Spinal cord (tissue), 10 donors: ENCODE measurements around the gene OPN5. TPM values are rescaled to one million over a fixed set of nuclear protein-coding genes. Genes with fewer than 3 reads are reported as not detected.
A peak's percentile ranks its signal among the peaks of the same experiment; 100 is the strongest.

Experiments
- DNase-seq, 6 donors: peaks; one replicate each; pipeline versions ENCODE4 v3.0.0 to v3.0.0-alpha.2; 2013 to 2015; ENCODE audit warnings: low spot score in 6 of 6, low read depth in 4 of 6
- H3K27ac ChIP-seq: one replicate; pipeline ENCODE4 v1.5.1; 2013; ENCODE audit warnings: low read depth, low read length, control low read depth
- H3K27me3 ChIP-seq: one replicate; pipeline ENCODE4 v1.6.1; 2013; ENCODE audit warnings: low read length; ENCODE audit not compliant: control insufficient read depth, insufficient read depth
- H3K36me3 ChIP-seq: one replicate; pipeline ENCODE4 v1.6.1; 2013; ENCODE audit warnings: low read length; ENCODE audit not compliant: control insufficient read depth, insufficient read depth
- H3K4me1 ChIP-seq: one replicate; pipeline ENCODE4 v1.6.1; 2013; ENCODE audit warnings: low read length; ENCODE audit not compliant: control insufficient read depth, insufficient read depth
- H3K4me3 ChIP-seq: one replicate; pipeline ENCODE4 v1.5.1; 2013; ENCODE audit warnings: low read depth, low read length, control low read depth
- H3K9me3 ChIP-seq: one replicate; pipeline ENCODE4 v1.6.1; 2013; ENCODE audit warnings: low read length; ENCODE audit not compliant: control insufficient read depth, insufficient read depth
- WGBS: methylation state at CpG from one replicate; pipeline ENCODE4 v1.1.5; 2013; ENCODE audit warnings: missing lambda C conversion rate; ENCODE audit not compliant: insufficient coverage; 5-methylcytosine and 5-hydroxymethylcytosine counted together
- polyA plus RNA-seq, 2 donors: library from polyadenylated mRNA; unstranded; fragments of 120-200 nt; gene quantifications; one replicate each; pipeline ENCODE4 v1.2.1, GENCODE V29; 2013; ENCODE audit not compliant: insufficient read length in 2 of 2
- total RNA-seq, 2 donors: library from RNA; depleted of rRNA in 1 of 2; stranded (reverse); fragments of 120-200 nt in 1 of 2; fragments of >200 nt in 1 of 2; gene quantifications; one replicate each; pipeline versions ENCODE4 v1.2.3 to v1.2.4, GENCODE V29; 2013 to 2014
- donor health status: healthy.

OPN5 gene
- total and polyA plus RNA-seq, 4 donors, result 0.10 to 1.0 (median 0.59) TPM; not detected in 1

DNA sequence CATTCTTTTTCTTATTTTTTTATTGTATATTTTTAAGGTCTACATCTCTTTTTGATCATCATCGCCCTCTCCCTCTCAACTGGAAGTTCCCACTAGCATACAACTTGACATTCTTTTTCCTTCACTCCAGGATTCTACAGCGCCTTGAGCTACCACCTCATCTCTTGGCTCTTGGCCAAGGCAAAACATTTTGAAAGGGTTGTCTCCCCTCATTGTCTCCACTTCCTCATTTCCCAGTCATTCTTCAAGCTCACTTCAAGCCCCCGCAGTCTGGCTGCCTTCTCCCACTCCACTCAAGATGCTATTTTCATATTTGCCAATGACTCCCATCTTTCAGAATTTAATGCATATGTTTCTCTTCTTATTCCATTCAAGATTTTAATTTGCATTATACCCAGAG is 63.0 kb downstream of the OPN5 start:
- Histone ChIP-seq H3K36me3 (no peaks in the 10 kb centered on the region), H3K4me3 (no peak overlapping the region), H3K27ac (no peak overlapping the region), H3K9me3 (no peaks in the 10 kb centered on the region), H3K27me3 (no peaks in the 10 kb centered on the region), H3K4me1 (no peaks in the 10 kb centered on the region)
- WGBS, result 71% methylated on average over 3 of the region's 3 CpGs
- no peak for DNase-seq

DNA sequence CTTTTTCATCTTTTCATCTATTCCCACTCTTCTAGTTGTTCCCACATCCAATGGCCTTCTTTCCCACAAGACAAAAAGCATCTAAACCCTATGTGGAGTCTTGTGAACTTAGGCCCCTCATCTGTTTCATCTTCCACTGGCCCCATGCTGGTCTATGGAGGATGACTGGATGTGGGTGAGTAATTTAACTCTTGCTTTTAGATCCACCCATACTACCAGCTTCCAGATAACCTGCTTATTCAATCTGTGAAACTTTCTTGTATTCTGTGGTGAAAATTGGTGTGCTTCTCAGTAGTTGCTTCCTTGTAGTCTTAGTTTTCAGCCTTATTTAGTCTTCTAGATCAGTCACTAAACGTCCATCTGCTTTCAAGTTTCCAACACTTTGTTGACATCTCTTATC is 64.9 kb downstream of the OPN5 start:
- Histone ChIP-seq H3K4me3 (no peak overlapping the region), H3K36me3 (no peaks in the 10 kb centered on the region), H3K9me3 (no peaks in the 10 kb centered on the region), H3K27ac (no peak overlapping the region), H3K27me3 (no peaks in the 10 kb centered on the region), H3K4me1 (no peaks in the 10 kb centered on the region)
- DNase-seq, result no peak
- WGBS, result no CpG with 5 or more reads among the region's 1 CpG

DNA sequence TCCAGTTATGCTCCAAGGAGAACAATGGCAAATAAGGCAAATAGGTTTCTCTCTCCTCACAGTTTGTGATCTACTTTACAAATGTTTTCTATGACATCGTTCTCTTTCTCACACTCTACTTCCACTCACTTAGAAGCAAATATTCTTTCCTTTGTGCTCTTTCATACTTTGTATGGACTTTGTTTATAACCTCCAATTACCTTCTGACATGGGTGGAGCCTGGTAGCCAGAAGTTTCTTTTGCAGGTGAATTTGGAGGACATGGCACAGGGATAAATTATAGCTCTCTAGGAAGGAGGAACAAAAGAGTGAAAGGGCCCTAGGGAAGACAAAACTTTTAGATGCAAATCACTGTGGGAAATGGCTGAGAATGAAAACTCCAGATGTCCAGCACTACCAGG is 69.3 kb downstream of the OPN5 start:
- Histone ChIP-seq H3K9me3 (no peaks in the 10 kb centered on the region), H3K4me3 (no peak overlapping the region), H3K4me1 (no peaks in the 10 kb centered on the region), H3K36me3 (no peaks in the 10 kb centered on the region), H3K27ac (no peak overlapping the region), H3K27me3 (no peaks in the 10 kb centered on the region)
- no CpG with 5 or more reads among the region's 1 CpG for WGBS
- DNase-seq, result no peak

DNA sequence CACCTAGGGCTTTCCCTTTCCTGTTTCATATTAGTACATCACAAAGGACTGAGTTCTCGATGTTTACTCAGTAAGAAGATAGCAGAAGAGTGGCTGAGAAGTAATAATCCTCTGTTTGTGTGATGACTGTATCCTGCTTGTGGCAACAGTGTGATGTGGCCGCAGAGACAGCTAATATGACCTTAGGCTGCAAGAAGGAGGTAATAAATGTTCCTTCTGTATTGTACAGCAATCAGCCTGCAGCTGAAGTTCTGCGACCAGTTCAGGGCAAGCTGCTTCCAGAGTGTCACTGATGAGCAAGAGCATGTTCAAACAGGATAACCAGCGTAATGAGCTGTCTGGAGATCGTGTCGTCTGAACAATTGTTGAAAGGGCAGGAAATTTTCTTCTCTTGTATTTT is 70.9 kb downstream of the OPN5 start:
- WGBS, result 95% methylated on average over 4 of the region's 6 CpGs
- H3K4me3 ChIP-seq, result no peak overlapping the region
- H3K27me3 ChIP-seq, result no peaks in the 10 kb centered on the region
- H3K9me3 ChIP-seq, result no peaks in the 10 kb centered on the region
- H3K4me1 ChIP-seq, result no peaks in the 10 kb centered on the region
- no peak for DNase-seq
- no peaks in the 10 kb centered on the region for H3K36me3 ChIP-seq
- no peak overlapping the region for H3K27ac ChIP-seq

DNA sequence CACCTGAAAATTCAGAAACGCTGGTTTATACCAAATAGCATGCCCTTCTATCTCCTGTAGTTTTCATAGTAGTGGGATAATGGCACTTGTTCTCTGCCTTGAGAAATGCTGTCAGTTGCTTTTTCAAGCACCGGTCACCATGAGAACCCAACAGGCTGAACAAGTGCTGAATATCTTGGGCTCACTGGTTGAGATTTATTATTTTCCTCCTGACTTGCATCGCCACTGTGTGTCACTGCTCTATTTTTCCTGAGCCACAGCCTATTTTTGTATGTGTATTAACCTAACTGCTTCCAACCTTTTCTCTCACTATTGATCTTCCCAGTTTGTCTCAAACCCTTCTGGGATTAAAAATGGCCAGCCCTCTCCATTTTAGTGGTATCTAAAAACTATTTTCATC is 71.9 kb downstream of the OPN5 start:
- H3K36me3 ChIP-seq, result no peaks in the 10 kb centered on the region
- no peak overlapping the region for H3K27ac ChIP-seq
- WGBS, result 44% methylated on average over 1 of the region's 3 CpGs
- no peaks in the 10 kb centered on the region for H3K27me3 ChIP-seq
- H3K4me3 ChIP-seq, result no peak overlapping the region
- no peaks in the 10 kb centered on the region for H3K4me1 ChIP-seq
- DNase-seq, result peak in 4 of 6 donors; percentile 6 to 76 (median 30)
- no peaks in the 10 kb centered on the region for H3K9me3 ChIP-seq

DNA sequence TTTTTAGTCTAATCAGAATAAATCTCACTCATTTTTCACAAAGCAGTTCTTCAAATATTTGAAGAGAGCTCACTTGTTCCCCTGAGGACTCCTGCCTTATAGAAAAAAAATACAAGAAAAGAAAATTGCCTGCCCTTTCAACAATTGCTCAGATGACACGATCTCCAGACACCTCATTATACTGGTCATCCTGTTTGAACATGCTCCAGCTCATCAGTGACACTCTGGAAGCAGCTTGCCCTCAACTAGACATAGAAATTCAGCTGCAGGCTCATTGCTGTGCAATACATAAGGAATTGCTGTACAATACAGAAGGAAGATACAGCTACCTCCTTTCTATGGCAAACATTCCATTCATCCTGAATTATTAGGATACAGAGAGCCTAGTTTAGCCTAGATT is 73.1 kb downstream of the OPN5 start:
- Histone ChIP-seq H3K27ac (no peak overlapping the region), H3K4me3 (no peak overlapping the region), H3K9me3 (no peaks in the 10 kb centered on the region), H3K27me3 (no peaks in the 10 kb centered on the region), H3K4me1 (no peaks in the 10 kb centered on the region), H3K36me3 (no peaks in the 10 kb centered on the region)
- WGBS, result 58% methylated on average over 1 of the region's 1 CpG
- no peak for DNase-seq

DNA sequence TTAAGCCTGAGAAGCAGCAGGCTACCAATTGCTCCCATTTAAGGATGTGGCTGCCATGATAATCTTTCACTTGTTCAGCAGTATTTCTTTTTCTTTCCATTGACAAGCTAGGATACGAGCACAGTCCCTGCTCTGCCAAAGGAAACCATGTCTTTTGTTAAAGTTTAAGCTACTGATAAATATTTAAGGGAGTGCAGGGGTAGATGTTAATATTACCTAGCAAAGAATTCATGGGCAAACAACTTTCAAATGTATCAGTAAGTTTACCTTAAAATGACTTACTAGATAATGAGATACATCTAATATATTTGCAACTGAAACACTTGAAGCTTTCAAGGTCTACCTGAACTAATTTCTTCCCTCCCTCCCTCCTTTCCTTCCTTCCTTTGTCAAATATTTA is 77.3 kb downstream of the OPN5 start:
- no peak overlapping the region for H3K27ac ChIP-seq
- no peak for DNase-seq
- whole genome bisulfite sequencing, result no CpG with 5 or more reads among the region's 1 CpG
- H3K9me3 ChIP-seq, result no peaks in the 10 kb centered on the region
- no peaks in the 10 kb centered on the region for H3K27me3 ChIP-seq
- H3K4me1 ChIP-seq, result no peaks in the 10 kb centered on the region
- no peak overlapping the region for H3K4me3 ChIP-seq
- no peaks in the 10 kb centered on the region for H3K36me3 ChIP-seq

DNA sequence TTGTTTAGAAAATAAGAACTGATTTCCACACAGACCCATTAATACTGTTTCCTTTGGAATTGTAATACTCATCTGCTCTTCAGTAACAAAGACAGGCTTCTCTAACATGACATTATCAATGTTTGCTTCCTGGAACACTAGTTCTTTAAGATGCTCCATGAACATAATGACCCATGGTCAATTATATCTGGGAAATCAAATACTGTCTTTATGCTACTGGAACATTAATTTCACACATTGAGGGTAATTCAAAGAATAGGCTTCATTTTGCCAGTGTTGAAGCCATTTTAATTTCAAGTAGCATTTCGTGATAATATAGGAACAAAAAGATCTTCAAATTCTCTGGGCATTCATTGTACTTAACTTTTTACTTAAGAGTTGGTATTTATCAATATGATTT is 80.9 kb downstream of the OPN5 start:
- Histone ChIP-seq H3K9me3 (no peaks in the 10 kb centered on the region), H3K27ac (no peak overlapping the region), H3K27me3 (no peaks in the 10 kb centered on the region), H3K4me3 (no peak overlapping the region), H3K36me3 (no peaks in the 10 kb centered on the region), H3K4me1 (no peaks in the 10 kb centered on the region)
- no CpG with 5 or more reads among the region's 1 CpG for WGBS
- DNase-seq, result no peak

DNA sequence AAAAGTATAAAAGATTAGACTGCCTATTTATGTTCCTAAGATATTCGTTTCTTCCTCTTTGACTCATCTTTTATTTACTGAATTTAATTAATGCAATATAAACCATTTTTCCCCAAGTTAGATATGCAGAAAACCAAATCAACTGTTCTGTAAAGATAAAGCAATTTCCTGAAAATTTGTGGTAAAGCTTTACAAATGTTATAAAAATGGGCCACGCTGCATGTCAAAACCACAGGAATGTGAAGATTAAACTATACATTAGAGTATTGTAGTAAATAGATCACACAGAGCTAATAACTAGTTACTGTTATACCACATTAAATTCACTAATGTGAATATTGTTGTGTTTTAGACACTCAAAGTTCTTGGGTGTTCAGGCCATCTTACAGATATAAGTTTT is 83.4 kb downstream of the OPN5 start:
- Histone ChIP-seq H3K4me3 (no peak overlapping the region), H3K9me3 (no peaks in the 10 kb centered on the region), H3K36me3 (no peaks in the 10 kb centered on the region), H3K4me1 (no peaks in the 10 kb centered on the region), H3K27ac (no peak overlapping the region), H3K27me3 (no peaks in the 10 kb centered on the region)
- WGBS, result no CpG with 5 or more reads among the region's 2 CpGs
- no peak for DNase-seq

DNA sequence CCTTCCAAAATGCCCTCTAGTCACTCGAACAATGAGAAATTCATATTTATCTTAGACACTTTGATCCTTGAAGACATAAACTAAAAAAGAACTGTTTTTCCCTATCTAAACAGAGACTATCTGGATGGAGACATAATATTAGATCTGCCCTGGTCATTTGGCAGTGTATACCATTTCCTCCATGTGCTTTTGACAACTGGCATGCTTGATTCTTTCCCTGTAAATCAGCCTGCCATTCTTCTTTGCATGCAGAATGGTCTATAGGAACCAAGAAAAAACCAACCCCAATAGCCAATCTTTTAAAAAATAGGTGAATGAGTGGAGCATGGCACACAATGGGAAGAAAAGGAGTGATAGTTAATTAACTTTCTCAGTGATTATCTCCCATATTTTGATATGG is 93.8 kb downstream of the OPN5 start:
- WGBS, result no CpG with 5 or more reads among the region's 1 CpG
- H3K27ac ChIP-seq, result no peak overlapping the region

More for the DNA sequence above, 93.8 kb downstream of the OPN5 start:
- no peaks in the 10 kb centered on the region for H3K4me1 ChIP-seq
- H3K36me3 ChIP-seq, result no peaks in the 10 kb centered on the region
- H3K9me3 ChIP-seq, result no peaks in the 10 kb centered on the region
- H3K4me3 ChIP-seq, result no peak overlapping the region
- no peaks in the 10 kb centered on the region for H3K27me3 ChIP-seq
- DNase-seq, result no peak
